HepG2 (cell line): Measurements from ENCODE around the gene COX15. TPM values are rescaled to one million over a fixed set of nuclear protein-coding genes. Genes with fewer than 3 reads are reported as not detected.

ENCODE experiments used
- ATAC-seq: fragments of 200-7000 bp; cut with Tn5 transposase; 3 replicates; pipeline ENCODE4 v1.9.1; 2020; ENCODE audit warnings: mild to moderate bottlenecking, moderate library complexity
- BruUV-seq: library from RNA; stranded (reverse); fragments of 400-500 nt; replicated peaks from 2 replicates; lab custom pipeline; 2021; lab: Mats Ljungman, UMichigan
- CTCF ChIA-PET: fragments of 300-600 bp; formaldehyde crosslinking; extraction: SDS; loops from one replicate; lab custom pipeline; 2021; ENCODE audit warnings: low total read pairs, inconsistent platforms, low intra/inter-chr PET ratio; lab: Yijun Ruan, JAX
- POLR2A ChIA-PET: fragments of 350-600 bp; sonication (Branson Sonifier 250); formaldehyde crosslinking; loops from one replicate; lab custom pipeline; 2020; ENCODE audit warnings: antibody characterized with exemption, inconsistent platforms; lab: Yijun Ruan, JAX
- DNase-seq: peaks from one replicate; pipeline ENCODE4 v3.0.0-alpha.2; 2015; ENCODE audit warnings: low spot score
- FAIRE-seq: peaks from 3 replicates; lab custom pipeline; 2011; peaks lifted over from hg19 to GRCh38; lab: Jason Lieb, UNC
- H2AFZ ChIP-seq: one replicate; pipeline ENCODE4 v1.6.1; 2011; ENCODE audit warnings: low read length, inconsistent platforms
- H3K27ac ChIP-seq: fragments of 300-600 bp; 3 replicates; pipeline ENCODE4 v1.8.0; 2011; ENCODE audit warnings: mixed run types, mild to moderate bottlenecking, mixed read lengths, low read length, inconsistent platforms; ENCODE audit not compliant: insufficient read depth; ENCODE audit errors: extremely low read length
- H3K27me3 ChIP-seq, 2 experiments: fragments of 200-600 bp in 1 of 2; 2 replicates in 1 of 2; 3 replicates in 1 of 2; pipeline versions ENCODE4 v1.6.0 to v1.8.0; 2011; ENCODE audit warnings: low read length in 2 of 2, mild to moderate bottlenecking in 2 of 2, moderate library complexity in 2 of 2, inconsistent platforms in 1 of 2; ENCODE audit not compliant: insufficient read depth in 2 of 2, control insufficient read depth in 1 of 2
- H3K36me3 ChIP-seq, 2 experiments: fragments of 200-600 bp in 1 of 2; replicated peaks in 1 of 2; 2 replicates in 1 of 2; 3 replicates in 1 of 2; pipeline versions ENCODE4 v1.5.1 to v1.8.0; 2011; ENCODE audit warnings: low read length in 2 of 2, inconsistent platforms in 1 of 2; ENCODE audit not compliant: insufficient read depth in 2 of 2, control insufficient read depth in 1 of 2
- H3K4me1 ChIP-seq: 2 replicates; pipeline ENCODE4 v1.5.1; 2012; ENCODE audit warnings: low read length, inconsistent platforms; ENCODE audit not compliant: insufficient read depth
- H3K4me2 ChIP-seq: 2 replicates; pipeline ENCODE4 v1.6.0; 2011; ENCODE audit warnings: low read depth, low read length, inconsistent platforms
- H3K4me3 ChIP-seq, 3 experiments: fragments of 200-600 bp in 1 of 3; sonication (generic), shearing (Covaris generic) in 1 of 3; replicated peaks in 1 of 3; 2 replicates each; pipeline ENCODE4 v1.5.1; 2011 to 2016; ENCODE audit warnings: low read length in 3 of 3, inconsistent platforms in 2 of 3, low read depth in 2 of 3, mild to moderate bottlenecking in 2 of 3, control low read depth in 1 of 3, mixed read lengths in 1 of 3; ENCODE audit not compliant: insufficient read depth in 1 of 3
- H3K79me2 ChIP-seq: one replicate; pipeline ENCODE4 v1.6.1; 2011; ENCODE audit warnings: low read length, inconsistent platforms; ENCODE audit not compliant: insufficient read depth
- H3K9ac ChIP-seq: 2 replicates; pipeline ENCODE4 v1.6.0; 2011; ENCODE audit warnings: mild to moderate bottlenecking, low read depth, low read length, inconsistent platforms; ENCODE audit not compliant: insufficient read depth
- H3K9me3 ChIP-seq: 2 replicates; pipeline ENCODE4 v1.5.1; 2012; ENCODE audit warnings: mild to moderate bottlenecking, low read length
- H4K20me1 ChIP-seq: 2 replicates; pipeline ENCODE4 v1.6.0; 2011; ENCODE audit warnings: inconsistent platforms, mild to moderate bottlenecking, low read length, moderate library complexity; ENCODE audit not compliant: insufficient read depth
- BRD4 ChIP-seq: sonication (generic); formaldehyde crosslinking; IDR thresholded peaks from 2 replicates; pipeline ENCODE4 v1.4.0; 2020; ENCODE audit warnings: missing genetic modification reagents
- CTCF ChIP-seq: sonication (generic); formaldehyde crosslinking; IDR thresholded peaks from 2 replicates; pipeline ENCODE4 v1.5.0; 2020; ENCODE audit warnings: mild to moderate bottlenecking, missing genetic modification reagents, moderate library complexity
- GMEB1 ChIP-seq: sonication (generic); formaldehyde crosslinking; IDR thresholded peaks from 2 replicates; pipeline ENCODE4 v1.5.1; 2020; ENCODE audit warnings: missing genetic modification reagents, mild to moderate bottlenecking, borderline replicate concordance
- NR2F6 ChIP-seq, 2 experiments: IDR thresholded peaks; 2 replicates each; pipeline ENCODE4 v1.6.1; 2016; ENCODE audit warnings: antibody characterized with exemption in 1 of 2, mild to moderate bottlenecking in 1 of 2
- POLR2AphosphoS2 ChIP-seq: IDR thresholded peaks from 2 replicates; pipeline ENCODE4 v1.6.1; 2011; ENCODE audit warnings: low read depth, low read length, improper control_type of control experiment
- RFXANK ChIP-seq: IDR thresholded peaks from 2 replicates; pipeline ENCODE4 v1.6.1; 2016
- SAP130 ChIP-seq: IDR thresholded peaks from 2 replicates; pipeline ENCODE4 v1.6.1; 2016; ENCODE audit warnings: low read depth
- SOX6 ChIP-seq, 2 experiments: fragments of 450-650 bp in 1 of 2; sonication (generic) in 1 of 2; formaldehyde crosslinking in 1 of 2; IDR thresholded peaks; 2 replicates each; pipeline versions ENCODE4 v1.4.0 to v1.6.1; 2017 to 2020; ENCODE audit warnings: antibody characterized with exemption in 1 of 2, mild to moderate bottlenecking in 1 of 2, missing genetic modification reagents in 1 of 2
- STAG1 ChIP-seq: sonication (generic); formaldehyde crosslinking; IDR thresholded peaks from 2 replicates; pipeline ENCODE4 v1.4.0; 2020; ENCODE audit warnings: missing genetic modification reagents
- ZBTB43 ChIP-seq: sonication (generic); formaldehyde crosslinking; conservative IDR thresholded peaks from 2 replicates; pipeline ENCODE4 v1.4.0; 2020; ENCODE audit warnings: missing genetic modification reagents
- ZFX ChIP-seq: sonication (generic); formaldehyde crosslinking; IDR thresholded peaks from 2 replicates; pipeline ENCODE4 v1.4.0; 2020; ENCODE audit warnings: mild to moderate bottlenecking, low read depth, missing genetic modification reagents, moderate library complexity
- ZNF121 ChIP-seq: sonication (generic); formaldehyde crosslinking; IDR thresholded peaks from 2 replicates; pipeline ENCODE4 v1.5.0; 2020; ENCODE audit warnings: mild to moderate bottlenecking, missing genetic modification reagents
- ZNF205 ChIP-seq: IDR thresholded peaks from 2 replicates; pipeline ENCODE4 v1.6.1; 2018; ENCODE audit warnings: missing biosample characterization, missing genetic modification reagents
- ZNF207 ChIP-seq: fragments of 450-650 bp; IDR thresholded peaks from 2 replicates; pipeline ENCODE4 v1.6.1; 2016; ENCODE audit warnings: antibody characterized with exemption, borderline replicate concordance
- ZNF225 ChIP-seq: sonication (generic); formaldehyde crosslinking; IDR thresholded peaks from 2 replicates; pipeline ENCODE4 v1.4.0; 2020; ENCODE audit warnings: mild to moderate bottlenecking, missing genetic modification reagents
- ZNF362 ChIP-seq: sonication (generic); formaldehyde crosslinking; IDR thresholded peaks from 2 replicates; pipeline ENCODE4 v1.4.0; 2020; ENCODE audit warnings: missing genetic modification reagents, mild to moderate bottlenecking, borderline replicate concordance
- ZNF629 ChIP-seq: sonication (generic); formaldehyde crosslinking; conservative IDR thresholded peaks from 2 replicates; pipeline ENCODE4 v1.5.0; 2020; ENCODE audit warnings: missing genetic modification reagents
- WGBS: methylation state at CpG from one replicate; pipeline ENCODE4 v1.1.6; 2017; ENCODE audit warnings: low lambda C conversion rate; 5-methylcytosine and 5-hydroxymethylcytosine counted together
- in situ Hi-C: cut with HindIII; loops from 2 replicates; pipeline ENCODE4 v1.10.0; 2017; ENCODE audit warnings: low pct_unique_long_range_greater_than_20kb; ENCODE audit not compliant: extremely low pct_ligation_motif_present
- intact Hi-C: fragments of 100-400 bp; cut with micrococcal nuclease; formaldehyde crosslinking; loops from one replicate; pipeline ENCODE4 v1.10.0; 2022; ENCODE audit not compliant: unreplicated experiment
- polyA plus RNA-seq, 8 experiments: library from polyadenylated mRNA; depleted of rRNA in 3 of 8; stranded (reverse) in 7 of 8; unstranded in 1 of 8; fragments of >200 nt; fragmentation: Illumina TruSeq in 4 of 8; extraction: Trizol in 4 of 8; gene quantifications; 2 replicates each; pipeline versions ENCODE4 v1.2.1 to v1.2.3, GENCODE V29; 2011 to 2016; ENCODE audit warnings: low read depth in 4 of 8, missing spikeins in 1 of 8, mixed read lengths in 1 of 8; ENCODE audit not compliant: insufficient read depth in 1 of 8
- total RNA-seq, 5 experiments: library from RNA; depleted of rRNA; stranded (reverse); fragments of >200 nt; fragmentation: Illumina TruSeq; extraction: Trizol; gene quantifications; 2 replicates each; pipeline ENCODE4 v1.2.3, GENCODE V29; 2016; ENCODE audit warnings: low read depth in 1 of 5

COX15 gene
- total and polyA plus RNA-seq, 2 of the 13 experiments (the other 11 are each of a cell fraction or from before 2014, with no cell fraction given), result 19.2 to 44.7 TPM

GRCh38 chr10:99779335-99779734 lies 47.4 kb upstream of the COX15 start (continued):
- TF ChIP-seq GMEB1 (CRISPR knock-in tag) (no peak), ZNF629 (CRISPR knock-in tag) (no peak), ZNF225 (CRISPR knock-in tag) (no peak), ZNF207 (no peak), POLR2AphosphoS2 (no peak), ZNF205 (CRISPR knock-in tag) (no peak), NR2F6 (IDR thresholded peaks at IDR 0.05) (no peak), NR2F6 (CRISPR knock-in tag; IDR thresholded peaks at IDR 0.05) (peak; percentile 24; the same call in 1 of the 2 replicates), ZNF362 (CRISPR knock-in tag) (peak; percentile 79; the same call in 1 of the 2 replicates)

- intact Hi-C loops, result no loop called here
- Histone ChIP-seq H4K20me1 (no peaks in the 10 kb centered on the region), H3K4me3 (no peak overlapping the region), H3K27me3 (no peaks in the 10 kb centered on the region; a peak in 1 of 5 replicates), H3K27ac (peak overlapping the region; percentile 95), H3K9ac (no peak overlapping the region), H3K4me2 (peak overlapping the region; percentile 79), H3K4me1 (peaks cover 76% of the 10 kb centered on the region), H3K36me3 (no peaks in the 10 kb centered on the region), H3K79me2 (peaks cover 7% of the 10 kb centered on the region), H2AFZ (no peak overlapping the region), H3K9me3 (no peaks in the 10 kb centered on the region)
- FAIRE-seq, result peak; percentile 63
- CTCF ChIA-PET, result no interaction called here
- DNase-seq, result peak; percentile 39
- in situ Hi-C loops, result no loop called here
- no peak for ATAC-seq
- BruUV-seq, result no TSS peak
- POLR2A ChIA-PET, result interaction anchor here (1.0 to 1.5 kb wide), 3 partner anchors 10 to 46 kb away, joined by 3 to 8 read pairs (median 3); partner anchors contain the start of genes COX15 and CUTC
- 83% methylated on average over 1 of the region's 1 CpG for WGBS
- TF ChIP-seq ZFX (0 out of 2 replicates have a peak, but pooled peaks have one; percentile 20), ZNF121 (CRISPR knock-in tag) (peak; percentile 92), CTCF (CRISPR knock-in tag) (peak; percentile 42), BRD4 (CRISPR knock-in tag) (no peak), STAG1 (CRISPR knock-in tag) (peak; percentile 23; the same call in 1 of the 2 replicates), RFXANK (CRISPR knock-in tag) (no peak), ZBTB43 (CRISPR knock-in tag) (0 out of 2 replicates have a peak, but pooled peaks have one; percentile 47), SOX6 (IDR thresholded peaks at IDR 0.05) (no peak), SOX6 (CRISPR knock-in tag; IDR thresholded peaks at IDR 0.05) (no peak), SAP130 (CRISPR knock-in tag) (peak; percentile 38)
Observed at GRCh38 chr10:99777918-99778714, 46.2 kb upstream of the COX15 start.
